PC-9 (cell line): ENCODE results near the gene LRP11. TPM values are rescaled to one million over a fixed set of nuclear protein-coding genes. Genes with fewer than 3 reads are reported as not detected.

Experiments used
- BruUV-seq: library from RNA; stranded (reverse); fragments of 400-500 nt; replicated peaks from 2 replicates; lab custom pipeline; 2021; lab: Mats Ljungman, UMichigan
- CTCF ChIA-PET: fragments of 300-600 bp; sonication (Branson Sonifier 250); formaldehyde crosslinking; loops from one replicate; lab custom pipeline; 2022; ENCODE audit warnings: antibody characterized with exemption; lab: Charles Lee
- POLR2A ChIA-PET: fragments of 300-600 bp; sonication (Branson Sonifier 250); formaldehyde crosslinking; loops from one replicate; lab custom pipeline; 2022; ENCODE audit warnings: antibody characterized with exemption; ENCODE audit not compliant: unreplicated experiment; lab: Charles Lee
- DNase-seq, 2 experiments: peaks; one replicate each; pipeline versions ENCODE4 v3.0.0 to v3.0.0-alpha.2; 2015 to 2022; ENCODE audit warnings: mixed read lengths in 1 of 2
- H2AFZ ChIP-seq: fragments of 200-600 bp; sonication (generic); 2 replicates; pipeline ENCODE4 v1.8.1; 2017; ENCODE audit warnings: antibody characterized with exemption
- H3F3A ChIP-seq: fragments of 200-600 bp; sonication (generic); 2 replicates; pipeline ENCODE4 v1.8.1; 2017; ENCODE audit warnings: antibody characterized with exemption, mild to moderate bottlenecking, low read depth; ENCODE audit not compliant: insufficient read depth
- H3K27ac ChIP-seq: fragments of 200-600 bp; sonication (generic); 2 replicates; pipeline ENCODE4 v1.6.1; 2016; ENCODE audit warnings: mixed run types
- H3K27me3 ChIP-seq: fragments of 200-600 bp; sonication (generic); 2 replicates; pipeline ENCODE4 v1.6.1; 2016; ENCODE audit warnings: low read depth, mixed run types; ENCODE audit not compliant: insufficient read depth
- H3K36me3 ChIP-seq: fragments of 200-600 bp; sonication (generic); 2 replicates; pipeline ENCODE4 v1.6.1; 2016; ENCODE audit warnings: low read depth, mixed run types
- H3K4me1 ChIP-seq: fragments of 200-600 bp; sonication (generic); replicated peaks from 2 replicates; pipeline ENCODE4 v1.6.1; 2016; ENCODE audit warnings: mixed run types; ENCODE audit not compliant: insufficient read depth
- H3K4me2 ChIP-seq: fragments of 200-600 bp; sonication (generic); 2 replicates; pipeline ENCODE4 v1.6.1; 2017; ENCODE audit warnings: mixed run types
- H3K4me3 ChIP-seq: fragments of 200-600 bp; sonication (generic); 2 replicates; pipeline ENCODE4 v1.6.1; 2016; ENCODE audit warnings: mixed run types
- H3K79me2 ChIP-seq: fragments of 200-600 bp; sonication (generic); 2 replicates; pipeline ENCODE4 v1.6.1; 2017; ENCODE audit warnings: low read depth, mixed run types
- H3K9me2 ChIP-seq: fragments of 200-600 bp; sonication (generic); 2 replicates; pipeline ENCODE4 v1.8.1; 2017; ENCODE audit warnings: mild to moderate bottlenecking; ENCODE audit not compliant: insufficient read depth
- H3K9me3 ChIP-seq: fragments of 200-600 bp; sonication (generic); 2 replicates; pipeline ENCODE4 v1.8.1; 2016; ENCODE audit warnings: low read depth; ENCODE audit not compliant: insufficient read depth
- H4K20me1 ChIP-seq: fragments of 200-600 bp; sonication (generic); 2 replicates; pipeline ENCODE4 v1.8.1; 2017; ENCODE audit not compliant: insufficient read depth
- CTCF ChIP-seq: fragments of 200-600 bp; sonication (generic); conservative IDR thresholded peaks from 2 replicates; pipeline ENCODE4 v1.6.1; 2017; ENCODE audit warnings: mixed run types, antibody characterized with exemption, mild to moderate bottlenecking, moderate library complexity
- EZH2 ChIP-seq: fragments of 200-600 bp; sonication (generic); IDR thresholded peaks from 2 replicates; pipeline ENCODE4 v1.8.0; 2017; ENCODE audit warnings: antibody characterized with exemption, low read depth
- intact Hi-C: fragments of 100-400 bp; cut with micrococcal nuclease; formaldehyde crosslinking; loops from one replicate; pipeline ENCODE4 v1.10.0; 2022; ENCODE audit not compliant: unreplicated experiment
- total RNA-seq: library from RNA; stranded (reverse); gene quantifications from 2 replicates; pipeline ENCODE4 v1.2.3, GENCODE V29; 2021

Gene LRP11
- total RNA-seq, 1 experiment from 2014 or later = 38.6 TPM

DNA sequence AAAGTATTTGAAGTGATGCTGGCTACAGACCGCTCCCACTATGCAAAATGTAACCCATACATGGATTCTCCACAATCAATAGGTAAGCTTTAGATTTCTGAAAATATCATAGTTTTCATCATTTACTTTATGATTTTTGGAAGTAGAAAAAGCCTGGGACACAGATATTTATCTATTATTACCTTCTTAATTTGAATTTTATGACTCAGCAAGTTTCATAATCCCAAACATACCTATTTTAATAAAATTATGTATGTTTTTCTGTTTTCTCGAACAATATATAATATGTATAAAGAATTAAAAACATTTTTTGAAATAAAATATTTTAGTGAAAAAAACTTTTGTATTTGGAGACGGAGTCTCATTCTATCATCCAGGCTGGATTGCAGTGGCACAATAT, 93.0 kb downstream of the LRP11 start:
- Histone ChIP-seq H2AFZ (no peak overlapping the region), H3K79me2 (peaks cover 18% of the 10 kb centered on the region; the same call in 1 of the 2 replicates), H3K9me2 (no peaks in the 10 kb centered on the region), H3K27me3 (no peaks in the 10 kb centered on the region), H3K36me3 (peaks cover 10% of the 10 kb centered on the region; the same call in 1 of the 2 replicates), H3K4me2 (no peak overlapping the region), H4K20me1 (no peaks in the 10 kb centered on the region), H3K4me1 (peaks cover 7% of the 10 kb centered on the region), H3F3A (peaks cover 6% of the 10 kb centered on the region; the same call in 1 of the 2 replicates), H3K9me3 (peaks cover 6% of the 10 kb centered on the region; the same call in 1 of the 2 replicates), H3K27ac (no peak overlapping the region), H3K4me3 (no peak overlapping the region)
- ChIA-PET POLR2A (no interaction called here), CTCF (no interaction called here)
- no TSS peak for BruUV-seq
- DNase-seq = no peak
- TF ChIP-seq EZH2 = no peak
- intact Hi-C loops = no loop called here

DNA sequence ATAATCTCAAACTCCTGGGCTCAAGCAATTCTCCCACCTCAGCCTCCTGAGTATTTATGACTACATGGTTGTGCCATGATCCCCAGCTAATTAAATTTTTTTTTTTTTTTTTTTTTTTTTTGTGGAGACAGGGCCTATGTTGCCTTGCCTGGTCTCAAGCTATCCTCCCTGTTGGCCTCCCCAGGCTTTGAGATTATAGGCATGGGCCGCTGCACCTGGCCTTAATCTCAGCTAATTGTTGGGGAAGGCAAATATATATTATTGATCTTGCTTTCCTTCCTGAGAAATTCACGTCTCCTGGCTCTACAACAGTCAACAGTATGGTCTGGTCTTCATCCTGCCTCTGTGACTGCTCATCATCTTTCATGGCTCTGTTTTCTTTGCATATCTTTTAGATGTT, 94.5 kb downstream of the LRP11 start:
- no peak for DNase-seq
- POLR2A ChIA-PET = no interaction called here
- peaks cover 7% of the 10 kb centered on the region for H3K4me1 ChIP-seq
- no peaks in the 10 kb centered on the region for H3K9me2 ChIP-seq
- peaks cover 9% of the 10 kb centered on the region; the same call in 1 of the 2 replicates for H3K36me3 ChIP-seq
- no peaks in the 10 kb centered on the region for H4K20me1 ChIP-seq
- H3F3A ChIP-seq = peaks cover 12% of the 10 kb centered on the region; the same call in 1 of the 2 replicates
- H3K9me3 ChIP-seq = peaks cover 9% of the 10 kb centered on the region; the same call in 1 of the 2 replicates
- H3K27me3 ChIP-seq = no peaks in the 10 kb centered on the region
- CTCF ChIA-PET = no interaction called here
- H3K79me2 ChIP-seq = peaks cover 18% of the 10 kb centered on the region; the same call in 1 of the 2 replicates
- intact Hi-C loops = no loop called here
- no TSS peak for BruUV-seq
- H3K4me3 ChIP-seq = no peak overlapping the region
- TF ChIP-seq EZH2 (no peak), CTCF (no peak)
- no peak overlapping the region for H3K4me2 ChIP-seq
- H2AFZ ChIP-seq = no peak overlapping the region
- H3K27ac ChIP-seq = no peak overlapping the region

Other genes starting within 250 kb of the LRP11 start
- gene KATNA1, start 215.6 kb downstream of the LRP11 start, total RNA-seq = 12.4 and 16.1 TPM in 2 replicates
- gene LATS1, start 146.3 kb downstream of the LRP11 start, total RNA-seq = 11.2 and 15.4 TPM in 2 replicates
- 25.1 and 36.2 TPM in 2 replicates for gene NUP43, start 117.8 kb downstream of the LRP11 start, total RNA-seq
- gene PCMT1, start 114.6 kb downstream of the LRP11 start, total RNA-seq = 39.0 and 50.5 TPM in 2 replicates
- 0.20 TPM in 1 of 2 replicates, not detected in the other for gene RAET1E, start 33.8 kb upstream of the LRP11 start, total RNA-seq
- gene RAET1G, start 58.8 kb upstream of the LRP11 start, total RNA-seq = 0.88 TPM in 1 of 2 replicates, not detected in the other
- gene ULBP2, start 77.7 kb upstream of the LRP11 start, total RNA-seq = 2.9 and 4.4 TPM in 2 replicates
- gene ULBP1, start 99.6 kb upstream of the LRP11 start, total RNA-seq = 2.8 and 3.3 TPM in 2 replicates
- 1.2 and 2.8 TPM in 2 replicates for gene RAET1L, start 161.2 kb upstream of the LRP11 start, total RNA-seq
- 3.8 and 4.2 TPM in 2 replicates for gene ULBP3, start 204.8 kb upstream of the LRP11 start, total RNA-seq